Astrocyte (in vitro differentiated cells and primary cell): ENCODE results near the gene RETREG3. TPM values are rescaled to one million over a fixed set of nuclear protein-coding genes. Genes with fewer than 3 reads are reported as not detected.
A peak's percentile ranks its signal among the peaks of the same experiment; 100 is the strongest.

Experiments used
- DNase-seq: peaks from one replicate; pipeline ENCODE4 v3.0.0-alpha.2; 2010; ENCODE audit warnings: low read depth
- FAIRE-seq: peaks from 2 replicates; lab custom pipeline; 2011; peaks lifted over from hg19 to GRCh38; lab: Jason Lieb, UNC
- H2AFZ ChIP-seq: 2 replicates; pipeline ENCODE4 v1.6.0; 2012; ENCODE audit warnings: low read depth, low read length, inconsistent platforms
- H3K27ac ChIP-seq: 2 replicates; pipeline ENCODE4 v1.5.1; 2011; ENCODE audit warnings: low read depth, low read length, inconsistent platforms
- H3K27me3 ChIP-seq: 2 replicates; pipeline ENCODE4 v1.6.0; 2011; ENCODE audit warnings: low read length, inconsistent platforms; ENCODE audit not compliant: insufficient read depth
- H3K36me3 ChIP-seq: 2 replicates; pipeline ENCODE4 v1.5.1; 2011; ENCODE audit warnings: low read length, inconsistent platforms; ENCODE audit not compliant: insufficient read depth
- H3K4me1 ChIP-seq: 2 replicates; pipeline ENCODE4 v1.5.1; 2011; ENCODE audit warnings: low read length, inconsistent platforms; ENCODE audit not compliant: insufficient read depth
- H3K4me2 ChIP-seq: 2 replicates; pipeline ENCODE4 v1.6.0; 2012; ENCODE audit warnings: low read length, inconsistent platforms
- H3K4me3 ChIP-seq: 2 replicates; pipeline ENCODE4 v1.5.1; 2011; ENCODE audit warnings: low read depth, mild to moderate bottlenecking, low read length, inconsistent platforms; ENCODE audit not compliant: insufficient read depth
- H3K79me2 ChIP-seq: 2 replicates; pipeline ENCODE4 v1.6.0; 2012; ENCODE audit warnings: mild to moderate bottlenecking, low read length, inconsistent platforms; ENCODE audit not compliant: insufficient read depth
- H3K9ac ChIP-seq: 2 replicates; pipeline ENCODE4 v1.6.0; 2012; ENCODE audit warnings: mild to moderate bottlenecking, low read length, inconsistent platforms
- H3K9me3 ChIP-seq: 2 replicates; pipeline ENCODE4 v1.5.1; 2012; ENCODE audit warnings: low read depth, mild to moderate bottlenecking, low read length, inconsistent platforms; ENCODE audit not compliant: insufficient read depth
- H4K20me1 ChIP-seq: 2 replicates; pipeline ENCODE4 v1.6.0; 2012; ENCODE audit warnings: low read length, inconsistent platforms; ENCODE audit not compliant: insufficient read depth
- H3K27ac Mint-ChIP-seq: one replicate; pipeline ENCODE4 v1.8.0; 2021; ENCODE audit warnings: mild to moderate bottlenecking, mixed read lengths; ENCODE audit not compliant: unreplicated experiment
- H3K27me3 Mint-ChIP-seq: one replicate; pipeline ENCODE4 v1.8.0; 2021; ENCODE audit warnings: low read depth, mixed read lengths; ENCODE audit not compliant: unreplicated experiment
- H3K36me3 Mint-ChIP-seq: one replicate; pipeline ENCODE4 v1.8.0; 2021; ENCODE audit warnings: low read depth, mixed read lengths; ENCODE audit not compliant: unreplicated experiment
- H3K4me1 Mint-ChIP-seq: one replicate; pipeline ENCODE4 v1.8.0; 2021; ENCODE audit warnings: low read depth, mixed read lengths; ENCODE audit not compliant: unreplicated experiment
- H3K4me3 Mint-ChIP-seq: one replicate; pipeline ENCODE4 v1.8.0; 2021; ENCODE audit warnings: mild to moderate bottlenecking, moderate library complexity, mixed read lengths; ENCODE audit not compliant: unreplicated experiment
- H3K9me3 Mint-ChIP-seq: one replicate; pipeline ENCODE4 v1.8.0; 2021; ENCODE audit warnings: mild to moderate bottlenecking, mixed read lengths; ENCODE audit not compliant: unreplicated experiment
- EZH2 ChIP-seq: IDR thresholded peaks from 2 replicates; pipeline ENCODE4 v1.6.1; 2012; ENCODE audit warnings: mild to moderate bottlenecking, low read length, inconsistent platforms; ENCODE audit not compliant: insufficient read depth
- total RNA-seq: library from RNA; stranded (reverse); gene quantifications from 2 replicates; pipeline ENCODE4 v1.2.1, GENCODE V29; 2021
- TF ChIP-seq, protein P1 (sequence below): IDR thresholded peaks from 2 replicates; pipeline ENCODE4 v1.5.1; 2011; ENCODE audit warnings: low read depth, mild to moderate bottlenecking, inconsistent platforms, low read length, moderate library complexity; ENCODE audit not compliant: insufficient read depth

The RETREG3 gene
- total RNA-seq, 1 donor from 2014 or later, result 54.3 TPM

DNA sequence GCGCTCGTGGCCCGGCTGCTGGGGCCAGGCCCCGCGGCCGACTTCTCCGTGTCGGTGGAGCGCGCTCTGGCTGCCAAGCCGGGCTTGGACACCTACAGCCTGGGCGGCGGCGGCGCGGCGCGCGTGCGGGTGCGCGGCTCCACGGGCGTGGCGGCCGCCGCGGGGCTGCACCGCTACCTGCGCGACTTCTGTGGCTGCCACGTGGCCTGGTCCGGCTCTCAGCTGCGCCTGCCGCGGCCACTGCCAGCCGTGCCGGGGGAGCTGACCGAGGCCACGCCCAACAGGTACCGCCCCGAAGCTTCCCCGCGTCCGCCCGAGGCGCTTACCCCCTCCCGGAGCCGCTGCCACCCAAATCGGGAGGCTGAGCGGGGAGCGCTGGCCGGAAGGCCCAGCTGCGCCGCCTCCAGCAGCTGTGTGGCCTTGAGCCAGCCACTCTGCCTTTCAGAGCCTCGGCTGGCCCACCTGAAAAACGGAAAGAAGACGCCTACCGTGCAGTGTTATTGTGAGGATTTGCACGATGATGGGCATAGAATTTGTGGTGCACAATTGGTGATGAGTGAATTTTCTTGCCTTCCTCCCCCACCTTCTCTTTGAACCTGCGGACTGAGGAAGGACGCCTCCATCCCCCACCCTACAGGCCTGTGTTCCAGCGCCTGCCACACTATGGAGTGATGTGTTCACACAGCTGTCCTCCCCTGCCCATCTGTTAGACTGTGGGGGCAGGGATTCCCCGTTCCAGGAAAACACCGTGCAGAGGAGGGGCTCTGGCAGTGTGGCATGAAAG lies 72.6 kb downstream of the RETREG3 start:
- no peak for FAIRE-seq
- H3K27ac ChIP-seq, result peak overlapping the region; percentile 41

DNA sequence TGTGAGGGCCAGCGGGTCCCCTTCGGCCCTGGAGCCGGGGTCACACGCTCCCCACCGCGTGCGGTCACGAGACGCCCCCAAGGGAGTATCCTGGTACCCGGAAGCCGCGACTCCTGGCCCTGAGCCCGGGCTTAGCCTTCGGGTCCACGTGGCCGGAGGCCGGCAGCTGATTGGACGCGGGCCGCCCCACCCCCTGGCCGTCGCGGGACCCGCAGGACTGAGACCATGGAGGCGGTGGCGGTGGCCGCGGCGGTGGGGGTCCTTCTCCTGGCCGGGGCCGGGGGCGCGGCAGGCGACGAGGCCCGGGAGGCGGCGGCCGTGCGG lies 73.2 kb downstream of the RETREG3 start, which contains the start of gene NAGLU:
TSS of gene NAGLU (plus strand) at position 194 of the 324 bp plus-strand sequence. CDS start at position 226, 32 bp downstream.
- Histone ChIP-seq H3K79me2 (peaks cover 11% of the 10 kb centered on the region), H4K20me1 (no peaks in the 10 kb centered on the region), H3K9ac (peak within 1 kb of the TSS; percentile 82), H3K4me1 (peaks cover 11% of the 10 kb centered on the region), H2AFZ (peak within 1 kb of the TSS; percentile 78), H3K9me3 (no peaks in the 10 kb centered on the region), H3K27ac (peak within 1 kb of the TSS; percentile 41), H3K4me3 (peak within 1 kb of the TSS; percentile 83), H3K27me3 (no peaks in the 10 kb centered on the region), H3K4me2 (peak within 1 kb of the TSS; percentile 89), H3K36me3 (no peaks in the 10 kb centered on the region)
- no peaks in the 10 kb centered on the region for H3K27me3 Mint-ChIP-seq
- TF ChIP-seq, protein P1, sequence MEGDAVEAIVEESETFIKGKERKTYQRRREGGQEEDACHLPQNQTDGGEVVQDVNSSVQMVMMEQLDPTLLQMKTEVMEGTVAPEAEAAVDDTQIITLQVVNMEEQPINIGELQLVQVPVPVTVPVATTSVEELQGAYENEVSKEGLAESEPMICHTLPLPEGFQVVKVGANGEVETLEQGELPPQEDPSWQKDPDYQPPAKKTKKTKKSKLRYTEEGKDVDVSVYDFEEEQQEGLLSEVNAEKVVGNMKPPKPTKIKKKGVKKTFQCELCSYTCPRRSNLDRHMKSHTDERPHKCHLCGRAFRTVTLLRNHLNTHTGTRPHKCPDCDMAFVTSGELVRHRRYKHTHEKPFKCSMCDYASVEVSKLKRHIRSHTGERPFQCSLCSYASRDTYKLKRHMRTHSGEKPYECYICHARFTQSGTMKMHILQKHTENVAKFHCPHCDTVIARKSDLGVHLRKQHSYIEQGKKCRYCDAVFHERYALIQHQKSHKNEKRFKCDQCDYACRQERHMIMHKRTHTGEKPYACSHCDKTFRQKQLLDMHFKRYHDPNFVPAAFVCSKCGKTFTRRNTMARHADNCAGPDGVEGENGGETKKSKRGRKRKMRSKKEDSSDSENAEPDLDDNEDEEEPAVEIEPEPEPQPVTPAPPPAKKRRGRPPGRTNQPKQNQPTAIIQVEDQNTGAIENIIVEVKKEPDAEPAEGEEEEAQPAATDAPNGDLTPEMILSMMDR, result no peak
- no peak for FAIRE-seq
- peaks cover 11% of the 10 kb centered on the region for H3K4me1 Mint-ChIP-seq
- H3K27ac Mint-ChIP-seq, result peak within 1 kb of the TSS; percentile 87
- H3K9me3 Mint-ChIP-seq, result no peaks in the 10 kb centered on the region
- H3K4me3 Mint-ChIP-seq, result peak within 1 kb of the TSS; percentile 88
- peaks cover 9% of the 10 kb centered on the region for H3K36me3 Mint-ChIP-seq
- peak; percentile 59 for DNase-seq

More for the DNA sequence above, 72.6 kb downstream of the RETREG3 start:
- DNase-seq, result peak; percentile 54
- H3K4me1 ChIP-seq, result peaks cover 11% of the 10 kb centered on the region
- H3K4me2 ChIP-seq, result peak overlapping the region; percentile 89
- peak overlapping the region; percentile 82 for H3K9ac ChIP-seq
- TF ChIP-seq, protein P1, result no peak
- TF ChIP-seq EZH2, result no peak
- H3K27ac Mint-ChIP-seq, result peak overlapping the region; percentile 87
- peaks cover 14% of the 10 kb centered on the region for H3K4me1 Mint-ChIP-seq
- no peaks in the 10 kb centered on the region for H3K36me3 ChIP-seq
- H3K4me3 Mint-ChIP-seq, result peak overlapping the region; percentile 88
- peaks cover 11% of the 10 kb centered on the region for H3K79me2 ChIP-seq
- peaks cover 11% of the 10 kb centered on the region for H3K36me3 Mint-ChIP-seq
- no peaks in the 10 kb centered on the region for H3K27me3 ChIP-seq
- peak overlapping the region; percentile 78 for H2AFZ ChIP-seq
- peak overlapping the region; percentile 83 for H3K4me3 ChIP-seq
- H3K27me3 Mint-ChIP-seq, result no peaks in the 10 kb centered on the region
- no peaks in the 10 kb centered on the region for H3K9me3 ChIP-seq
- no peaks in the 10 kb centered on the region for H4K20me1 ChIP-seq
- no peaks in the 10 kb centered on the region for H3K9me3 Mint-ChIP-seq
